NCI-H1930 (cell line): ENCODE data around the gene CREB5.
A peak's percentile ranks its signal among the peaks of the same experiment; 100 is the strongest.
"Not testable (repeated sequence)": the region's sequence is repeated elsewhere in the genome, so short reads cannot be mapped to it uniquely, and the experiment has no call there.

Experiments
- DNase-seq, 2 experiments: peaks; one replicate each; lab custom pipeline; 2025; lab: John Stamatoyannopoulos, UW

Gene CREB5

DNA sequence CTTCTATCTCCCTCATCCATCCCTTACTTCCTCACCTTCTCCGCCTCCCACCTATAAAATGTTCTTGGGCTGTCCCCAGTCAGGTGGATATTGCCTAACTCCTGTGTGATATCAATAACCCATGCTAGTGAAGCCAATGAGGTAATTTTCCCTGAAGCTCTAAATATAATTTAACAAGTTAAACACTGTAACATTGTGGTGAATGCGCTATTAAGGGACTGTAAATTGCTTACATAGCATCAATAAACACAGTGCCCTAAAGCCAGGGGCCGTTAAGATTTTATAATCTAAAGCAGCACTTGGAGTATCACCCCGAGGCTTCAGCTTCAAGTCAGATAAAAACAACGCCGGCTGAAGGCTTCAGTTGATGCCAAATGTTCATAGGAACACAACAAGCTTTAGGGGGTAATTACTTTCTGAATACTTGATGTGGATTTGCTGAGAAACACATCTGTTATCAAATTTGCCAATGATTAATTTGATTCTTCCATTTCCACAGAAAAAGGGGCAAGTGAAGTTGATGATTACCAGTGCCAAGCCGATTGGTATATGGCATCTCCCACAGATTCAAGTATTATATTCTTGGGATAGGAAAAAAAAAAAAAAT lies 138.4 kb downstream of the CREB5 start:
- DNase-seq = no peak

DNA sequence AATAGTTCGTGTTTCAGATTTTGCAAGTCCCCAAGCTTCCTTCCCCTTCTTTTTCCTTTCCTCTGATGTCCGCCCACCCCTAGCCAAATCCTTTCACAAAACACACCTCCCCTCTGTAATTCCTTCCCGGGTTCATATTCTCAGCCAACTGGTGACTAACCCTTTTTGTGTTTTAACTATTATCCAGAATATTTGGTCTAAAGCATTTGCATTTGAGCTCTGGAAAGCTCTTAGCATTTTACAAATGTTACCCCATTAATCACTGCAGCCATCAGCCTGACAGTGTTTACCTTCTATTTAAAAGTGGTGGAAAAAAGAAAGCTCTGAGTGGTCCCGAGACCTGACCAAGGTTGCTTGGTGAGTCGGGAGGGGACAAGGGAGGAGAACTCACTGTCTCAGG lies 139.0 kb downstream of the CREB5 start:
- no peak for DNase-seq

GRCh38 chr7:28551766-28552165 lies 139.4 kb downstream of the CREB5 start:
- DNase-seq = not testable (repeated sequence)

GRCh38 chr7:28554802-28555471 lies 142.6 kb downstream of the CREB5 start:
- DNase-seq = no peak

GRCh38 chr7:28556025-28556424 lies 143.7 kb downstream of the CREB5 start:
- no peak for DNase-seq

- no peak for DNase-seq
Measured at GRCh38 chr7:28556671-28557070, 144.4 kb downstream of the CREB5 start.

DNA sequence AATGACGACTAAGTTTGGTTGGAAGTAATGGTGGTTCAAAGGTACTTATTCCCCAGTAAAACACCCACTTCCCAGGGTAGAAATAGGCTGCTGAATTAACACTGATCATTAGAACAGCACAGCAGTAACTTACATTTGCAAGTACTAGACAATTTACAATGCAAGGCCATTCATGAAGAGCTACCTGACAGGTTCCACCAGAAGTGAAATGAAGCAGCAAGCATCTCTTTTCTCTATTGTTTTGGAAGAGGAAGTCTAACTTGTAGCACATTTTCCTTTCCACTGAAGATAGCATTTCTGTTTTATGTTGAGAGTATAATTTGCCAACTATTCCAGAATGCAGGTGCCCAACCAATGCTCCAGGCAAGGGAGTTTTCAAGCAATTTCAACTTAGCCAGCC lies 145.9 kb downstream of the CREB5 start:
- no peak for DNase-seq

GRCh38 chr7:28560767-28561166 lies 148.4 kb downstream of the CREB5 start:
- DNase-seq = no peak

- no peak for DNase-seq
Measured at GRCh38 chr7:28564033-28564432, 151.7 kb downstream of the CREB5 start.

GRCh38 chr7:28564755-28565374 lies 152.5 kb downstream of the CREB5 start:
- no peak for DNase-seq

DNA sequence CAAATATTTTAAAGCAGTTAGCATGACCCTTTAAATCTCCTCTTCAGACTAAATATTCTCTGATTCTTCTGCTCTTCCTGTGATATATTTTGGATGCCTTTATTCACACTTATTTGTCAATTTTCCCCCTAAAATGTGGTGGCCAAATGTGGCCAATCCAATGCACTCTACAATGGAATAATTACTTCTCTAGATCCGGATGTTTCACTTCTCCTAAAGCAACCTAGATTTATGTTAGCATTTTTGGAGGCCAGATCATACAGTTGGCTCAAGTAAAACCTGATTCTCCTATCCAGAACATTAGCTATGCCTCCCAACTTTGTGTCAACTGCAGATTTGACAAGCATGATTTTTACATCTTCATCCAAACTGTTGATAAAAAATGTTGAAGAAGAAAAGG lies 153.7 kb downstream of the CREB5 start:
- no peak for DNase-seq

- no peak for DNase-seq
Measured at GRCh38 chr7:28570113-28570969, 158.0 kb downstream of the CREB5 start.

GRCh38 chr7:28570970-28571288 lies 158.6 kb downstream of the CREB5 start:
- DNase-seq = no peak

GRCh38 chr7:28571405-28571804 lies 159.1 kb downstream of the CREB5 start:
- no peak for DNase-seq

DNA sequence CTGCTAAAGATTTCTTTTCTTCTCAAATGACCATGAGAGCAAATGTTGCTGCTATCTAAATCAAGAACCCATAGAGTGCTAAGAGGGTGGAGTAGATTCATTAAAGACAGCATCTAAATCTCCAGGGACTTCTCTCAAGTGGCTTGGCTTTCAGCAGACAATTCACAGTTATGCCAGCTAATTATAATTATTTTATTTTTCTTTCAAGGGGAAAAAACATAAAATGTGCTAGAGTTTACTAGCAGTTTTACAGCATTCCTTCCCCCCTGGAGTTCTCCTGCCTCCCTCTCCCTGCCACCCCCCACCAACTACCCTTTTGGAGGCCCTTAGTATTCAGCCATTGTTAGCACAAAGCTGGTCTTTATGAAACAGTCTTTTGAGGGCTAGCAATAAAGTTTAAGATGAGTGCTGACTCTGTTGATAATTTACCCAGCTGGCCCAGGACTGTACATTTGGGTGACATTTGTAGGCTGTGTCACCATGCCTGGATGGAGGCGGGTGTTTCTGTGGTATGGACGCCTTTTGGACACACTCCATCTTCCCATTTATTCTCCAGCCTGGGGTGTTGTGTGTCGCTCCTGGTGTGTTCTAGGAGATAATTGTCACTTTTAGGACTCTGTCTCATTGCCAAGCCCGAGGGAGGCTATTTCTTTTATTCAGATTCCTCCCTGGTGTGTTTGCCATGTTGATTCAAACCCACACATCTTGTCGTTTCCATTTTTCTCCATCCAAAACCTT lies 160.2 kb downstream of the CREB5 start:
- peak; percentile 42 to 68 for DNase-seq

DNA sequence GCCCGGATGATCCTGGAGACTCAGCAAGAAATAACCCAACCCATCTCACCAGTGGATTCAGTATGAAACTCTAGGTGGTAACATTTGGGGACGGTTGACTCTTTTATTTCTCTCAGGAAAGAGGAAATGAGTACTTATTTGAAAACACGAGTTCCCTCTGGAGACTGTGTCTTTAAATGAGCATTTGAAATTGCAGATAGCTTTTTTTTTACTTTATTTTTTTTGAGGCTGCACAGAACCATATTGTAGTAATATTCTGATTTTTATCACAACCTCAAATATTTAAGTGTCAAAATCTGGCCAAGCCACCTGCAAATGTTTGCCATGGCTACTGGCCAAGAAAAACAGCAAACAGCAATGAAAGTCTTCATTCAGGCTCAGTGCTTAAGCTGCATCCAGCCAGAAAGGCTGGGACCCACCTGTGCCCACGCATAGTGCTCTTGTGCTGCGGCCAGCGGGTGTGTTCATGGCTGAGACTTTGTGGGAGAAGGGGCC lies 160.8 kb downstream of the CREB5 start:
- DNase-seq = peak; percentile 39 to 64

- no peak for DNase-seq
Measured at GRCh38 chr7:28573651-28574301, 161.5 kb downstream of the CREB5 start.

GRCh38 chr7:28575241-28575643 lies 162.9 kb downstream of the CREB5 start:
- DNase-seq = no peak

GRCh38 chr7:28576656-28577055 lies 164.3 kb downstream of the CREB5 start:
- no peak for DNase-seq

GRCh38 chr7:28579571-28579970 lies 167.3 kb downstream of the CREB5 start:
- no peak for DNase-seq

DNA sequence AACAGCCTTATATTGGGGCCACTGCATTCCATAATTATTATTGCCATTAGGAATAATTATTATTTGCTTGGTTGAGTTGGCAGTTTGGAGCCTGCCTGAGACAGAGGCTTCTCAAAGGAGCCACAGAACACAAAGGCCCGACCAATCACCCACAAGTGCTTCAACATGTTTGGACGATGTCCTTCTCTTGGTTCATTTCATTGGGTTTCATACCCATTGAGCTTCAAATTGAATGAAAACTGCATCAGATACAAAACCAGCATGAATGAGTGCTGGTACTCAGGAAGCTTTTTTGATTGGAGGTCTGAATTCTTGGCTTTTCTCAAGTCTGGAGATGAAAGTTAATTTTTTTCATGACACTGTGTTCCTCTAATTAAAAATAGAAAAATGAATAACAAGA lies 168.3 kb downstream of the CREB5 start:
- no peak for DNase-seq
